HG03025 (cell line): ENCODE results near the gene DNM2.

ENCODE experiments used
- ATAC-seq: cut with Tn5 transposase; IDR thresholded peaks from one replicate; pipeline ENCODE4 v1.9.1; 2021; ENCODE audit warnings: mild to moderate bottlenecking, moderate library complexity; ENCODE audit not compliant: unreplicated experiment, low FRiP score

DNM2 gene

GRCh38 chr19:10688545-10689280 is 29.2 kb upstream of the DNM2 start:
- no peak for ATAC-seq

- no peak for ATAC-seq
These were observed 27.5 kb upstream of the DNM2 start for GRCh38 chr19:10690341-10690781.

GRCh38 chr19:10691178-10691881 is 26.5 kb upstream of the DNM2 start:
- ATAC-seq: no peak

GRCh38 chr19:10691883-10692282 is 26.0 kb upstream of the DNM2 start:
- no peak for ATAC-seq

- ATAC-seq: no peak
These were observed 25.1 kb upstream of the DNM2 start for GRCh38 chr19:10692673-10693264.

GRCh38 chr19:10694706-10695307 is 23.1 kb upstream of the DNM2 start:
- ATAC-seq: no peak

GRCh38 chr19:10695401-10696398 is 22.2 kb upstream of the DNM2 start:
- ATAC-seq: no peak

- ATAC-seq: no peak
These were observed 18.1 kb upstream of the DNM2 start for GRCh38 chr19:10699650-10700335.

- ATAC-seq: no peak
These were observed 15.8 kb upstream of the DNM2 start for GRCh38 chr19:10701955-10702525.

GRCh38 chr19:10706990-10707389 is 10.9 kb upstream of the DNM2 start:
- ATAC-seq: no peak

GRCh38 chr19:10707440-10707839 is 10.4 kb upstream of the DNM2 start:
- ATAC-seq: no peak

- no peak for ATAC-seq
These were observed 9.6 kb upstream of the DNM2 start for GRCh38 chr19:10708291-10708690.

GRCh38 chr19:10712045-10712444 is 5.8 kb upstream of the DNM2 start:
- no peak for ATAC-seq

- ATAC-seq: no peak
These were observed 5.1 kb upstream of the DNM2 start for GRCh38 chr19:10712754-10713153.

GRCh38 chr19:10713317-10713716 is 4.6 kb upstream of the DNM2 start:
- ATAC-seq: no peak

- no peak for ATAC-seq
These were observed 874 bp upstream of the DNM2 start for GRCh38 chr19:10717054-10717355.

GRCh38 chr19:10718205-10719196 is 622 bp downstream of the DNM2 start:
- ATAC-seq: peak; percentile 14

GRCh38 chr19:10719466-10719961 is 1.6 kb downstream of the DNM2 start:
- ATAC-seq: no peak
